Adipose tissue (tissue), 3 donors: ENCODE results near the gene ACR. TPM values are rescaled to one million over a fixed set of nuclear protein-coding genes. Genes with fewer than 3 reads are reported as not detected.

Experiments used
- polyA plus RNA-seq, 3 donors: library from polyadenylated mRNA; stranded (reverse); fragments of 200-250 nt; gene quantifications; one replicate each; pipeline ENCODE4 v1.2.3, GENCODE V29; 2013
- donor health status: healthy with polysubstance abuse.
- donor health status: Bipolar disorder and iron deficiency.
- donor health status: healthy.

The ACR gene
- polyA plus RNA-seq, 3 donors, result 0.25 to 3.6 (median 1.1) TPM

Other genes starting within 250 kb of the ACR start
- gene LMF2, start 230.5 kb upstream of the ACR start, polyA plus RNA-seq, result 10 to 100 TPM; 49.6 to 95.8 (median 64.7) TPM
- 10 to 100 TPM; 23.6 to 35.0 (median 31.3) TPM for gene NCAPH2, start 230.0 kb upstream of the ACR start, polyA plus RNA-seq
- gene SCO2, start 212.6 kb upstream of the ACR start, polyA plus RNA-seq, result 1 to 10 TPM; 2.2 to 8.8 (median 2.3) TPM
- 100 to 1,000 TPM in 1 of 3 donors, 10 to 100 TPM in 2; 49.1 to 162 (median 75.1) TPM for gene TYMP, start 208.2 kb upstream of the ACR start, polyA plus RNA-seq
- gene KLHDC7B, start 192.3 kb upstream of the ACR start, polyA plus RNA-seq, result under 1 TPM; 0.11 to 0.23 (median 0.21) TPM
- gene SYCE3, start 175.3 kb upstream of the ACR start, polyA plus RNA-seq, result not detected
- gene CPT1B, start 159.8 kb upstream of the ACR start, polyA plus RNA-seq, result 10 to 100 TPM; 13.4 to 30.4 (median 13.5) TPM
- 100 to 1,000 TPM in 1 of 3 donors, 10 to 100 TPM in 2; 39.2 to 137 (median 65.2) TPM for gene CHKB, start 155.4 kb upstream of the ACR start, polyA plus RNA-seq
- 1 to 10 TPM in 2 of 3 donors, under 1 TPM in 1; 0.67 to 2.7 (median 2.0) TPM for gene MAPK8IP2, start 137.4 kb upstream of the ACR start, polyA plus RNA-seq
- 10 to 100 TPM; 24.9 to 56.2 (median 44.1) TPM for gene ARSA, start 110.1 kb upstream of the ACR start, polyA plus RNA-seq
- gene SHANK3, start 65.4 kb upstream of the ACR start, polyA plus RNA-seq, result 10 to 100 TPM in 2 of 3 donors, 1 to 10 TPM in 1; 6.3 to 80.5 (median 33.1) TPM
- gene RABL2B, start 45.4 kb downstream of the ACR start, polyA plus RNA-seq, result 10 to 100 TPM; 11.7 to 18.1 (median 16.7) TPM